ENCODE results near the gene TTF2.

- no peak for TF ChIP-seq CTCF (IDR thresholded peaks at IDR 0.05)
- no peak for TF ChIP-seq POLR2AphosphoS5 (IDR thresholded peaks at IDR 0.05)
- TF ChIP-seq EP300 (IDR thresholded peaks at IDR 0.05): no peak
Observed at GRCh38 chr1:117113199-117113598, 53.1 kb downstream of the TTF2 start.

All from sigmoid colon (tissue), 4 donors.